GM21360 (cell line): Measurements from ENCODE around the gene ARID3B.

Source experiments
- ATAC-seq: cut with Tn5 transposase; IDR thresholded peaks from one replicate; pipeline ENCODE4 v1.9.1; 2021; ENCODE audit warnings: mild to moderate bottlenecking, moderate library complexity; ENCODE audit not compliant: unreplicated experiment

The ARID3B gene

DNA sequence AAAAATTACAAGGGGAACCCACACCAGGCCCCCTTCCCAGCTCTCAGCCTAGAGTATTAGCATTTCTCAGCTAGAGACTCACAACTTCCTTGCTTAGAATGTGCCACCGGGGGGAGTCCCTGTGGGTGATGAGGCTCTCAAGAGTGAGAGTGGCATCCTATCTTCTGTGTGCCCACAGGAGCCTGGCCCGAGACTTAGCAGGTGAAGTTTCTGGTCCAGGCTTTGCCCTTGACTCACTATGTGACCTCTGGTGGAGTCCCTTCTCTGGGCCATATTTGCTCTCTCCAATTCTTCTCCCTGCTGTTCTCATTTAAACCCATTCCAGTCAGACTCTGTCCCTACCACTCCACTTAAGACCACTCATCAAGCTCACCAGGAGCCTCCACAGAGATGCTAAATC is 92.8 kb downstream of the ARID3B start:
- no peak for ATAC-seq

DNA sequence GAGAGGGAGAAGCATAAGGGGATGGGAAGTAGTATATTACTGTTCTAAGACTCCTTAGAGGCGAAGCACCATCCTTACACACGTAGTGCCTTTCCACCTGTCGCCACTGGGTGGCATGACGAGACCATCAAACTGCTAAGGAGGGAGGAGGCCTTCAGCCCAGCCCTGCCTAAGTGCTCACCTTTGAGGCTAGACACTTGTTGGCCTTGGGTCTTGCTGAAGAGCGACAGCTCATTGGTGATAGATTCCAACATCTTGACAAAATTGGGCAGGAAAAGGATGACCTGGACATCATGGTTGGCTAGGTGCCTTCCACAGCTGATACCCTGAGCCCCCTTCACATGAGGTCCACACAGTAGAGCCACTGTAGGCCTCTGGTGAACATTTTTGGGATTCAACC is 94.2 kb downstream of the ARID3B start:
- ATAC-seq, result no peak

DNA sequence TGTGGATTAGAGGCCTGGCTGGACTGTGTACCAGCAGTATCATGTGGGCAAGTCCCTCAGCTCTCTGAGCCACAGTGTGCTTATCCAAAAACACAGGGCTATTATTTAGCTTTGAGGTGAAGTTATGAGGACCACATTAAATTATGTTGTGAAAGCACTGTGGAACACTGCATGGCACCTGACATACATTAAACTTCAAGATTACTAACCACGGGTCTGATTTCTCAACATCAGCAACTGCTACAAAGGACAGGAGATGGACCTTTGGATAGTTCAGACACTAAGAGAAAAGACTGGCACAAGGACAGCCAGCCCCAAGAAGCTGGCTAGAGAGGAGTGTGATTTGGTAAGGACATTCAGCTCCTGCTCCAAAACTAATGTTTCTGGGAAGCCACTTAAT is 96.0 kb downstream of the ARID3B start:
- ATAC-seq, result no peak

DNA sequence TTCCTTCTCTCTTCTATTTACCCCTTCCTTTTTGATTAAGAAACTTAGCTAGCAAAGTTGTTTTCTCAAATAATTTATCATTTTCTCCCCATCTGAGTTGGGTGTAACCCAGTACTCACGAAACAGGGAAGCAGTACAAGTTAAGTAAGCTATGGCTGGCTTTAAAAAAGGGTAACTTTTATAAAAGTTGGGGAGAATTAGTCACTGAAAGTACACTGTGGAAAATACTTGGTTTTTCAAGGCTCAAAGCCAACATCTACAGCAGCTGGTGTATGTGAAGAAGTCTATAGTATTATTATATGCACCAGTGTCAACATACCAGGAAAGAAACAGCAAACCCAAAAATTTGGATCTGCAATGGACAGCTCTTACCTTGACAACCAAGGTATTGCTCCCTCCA is 100.1 kb downstream of the ARID3B start:
- no peak for ATAC-seq

DNA sequence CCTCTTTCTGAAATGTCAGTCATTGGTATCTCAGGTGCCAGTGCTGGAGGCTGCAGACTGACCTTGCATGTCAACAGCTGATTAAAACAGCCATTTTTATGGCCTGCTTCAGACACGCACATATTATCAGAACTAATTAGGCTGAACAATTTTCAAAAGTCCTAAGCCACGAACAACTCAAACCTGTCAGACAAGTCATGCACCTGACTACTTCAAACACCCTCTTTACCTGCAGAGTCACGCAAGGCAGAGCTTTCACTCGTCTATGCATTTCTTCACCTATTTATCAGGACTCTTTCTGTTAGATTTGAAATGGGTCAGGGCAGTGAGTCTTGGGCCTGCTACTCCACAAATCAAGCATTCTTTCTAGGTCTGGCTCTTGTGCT is 101.3 kb downstream of the ARID3B start:
- ATAC-seq, result no peak

DNA sequence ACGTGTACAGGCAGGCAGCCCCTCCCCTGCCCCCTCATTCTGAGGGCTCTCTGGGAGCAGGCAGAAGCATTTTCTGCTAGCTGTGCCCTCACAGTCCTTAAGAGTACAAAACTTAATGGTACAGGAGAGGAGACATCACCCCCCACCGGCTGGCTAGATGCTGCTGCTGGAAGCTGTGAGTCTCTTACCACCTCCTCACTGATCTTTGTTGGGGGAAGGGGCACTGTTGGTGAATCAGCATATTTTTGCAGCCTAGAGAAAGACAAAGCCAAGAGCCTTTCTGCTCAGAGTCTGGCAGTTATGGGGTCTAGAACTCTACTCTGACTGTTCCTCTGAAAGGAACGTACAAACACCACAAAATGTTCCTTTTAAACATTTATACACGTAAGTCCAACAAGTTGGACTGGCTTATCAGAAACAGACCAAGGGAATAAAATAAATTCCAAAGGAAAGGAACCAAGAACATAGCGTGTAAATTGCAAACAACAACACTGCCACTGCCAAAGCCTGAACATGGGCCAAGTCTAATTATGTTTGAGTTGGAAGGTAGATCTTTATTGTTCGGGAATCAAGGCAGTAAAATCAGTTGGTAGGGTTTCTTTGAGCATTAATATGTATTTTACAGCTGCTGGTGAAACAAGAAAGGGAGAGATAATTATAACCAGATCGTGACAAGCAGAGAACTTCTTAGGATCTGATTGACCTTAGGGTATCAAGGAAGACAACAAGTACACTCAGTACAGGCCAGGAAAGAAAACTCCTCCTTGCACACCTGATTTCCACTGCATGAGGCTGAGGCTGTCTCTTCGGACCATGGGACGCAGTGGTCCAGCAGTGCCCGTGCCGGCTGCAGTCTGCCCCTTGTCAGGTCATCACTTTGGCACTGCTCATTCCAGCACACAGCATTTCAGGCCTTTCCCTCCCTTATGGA is 102.0 kb downstream of the ARID3B start:
- ATAC-seq, result no peak

DNA sequence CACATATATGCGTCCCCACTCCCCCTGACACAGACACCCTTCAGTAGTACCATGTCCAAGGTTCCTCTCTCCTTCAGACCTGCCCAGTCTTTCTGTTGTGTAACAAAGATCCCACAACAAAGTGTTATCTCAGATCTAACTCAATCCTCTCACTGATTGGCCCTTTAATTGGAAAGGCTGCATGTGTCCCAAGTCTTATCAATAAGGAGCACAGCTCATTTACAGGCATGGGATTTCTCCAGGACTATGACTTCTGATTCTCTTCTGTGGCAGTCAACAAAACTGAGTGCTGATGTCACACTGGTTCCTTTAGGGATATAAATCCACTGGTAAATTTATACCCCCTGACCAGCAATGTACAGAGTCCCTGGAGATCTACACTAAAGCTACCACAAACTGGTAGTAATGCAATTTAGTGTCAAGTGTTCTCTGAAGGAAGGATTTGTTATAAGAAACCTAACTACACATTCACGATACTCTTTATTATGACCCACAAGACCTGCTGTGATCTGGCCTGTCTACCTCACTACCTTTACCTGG is 102.7 kb downstream of the ARID3B start:
- no peak for ATAC-seq

DNA sequence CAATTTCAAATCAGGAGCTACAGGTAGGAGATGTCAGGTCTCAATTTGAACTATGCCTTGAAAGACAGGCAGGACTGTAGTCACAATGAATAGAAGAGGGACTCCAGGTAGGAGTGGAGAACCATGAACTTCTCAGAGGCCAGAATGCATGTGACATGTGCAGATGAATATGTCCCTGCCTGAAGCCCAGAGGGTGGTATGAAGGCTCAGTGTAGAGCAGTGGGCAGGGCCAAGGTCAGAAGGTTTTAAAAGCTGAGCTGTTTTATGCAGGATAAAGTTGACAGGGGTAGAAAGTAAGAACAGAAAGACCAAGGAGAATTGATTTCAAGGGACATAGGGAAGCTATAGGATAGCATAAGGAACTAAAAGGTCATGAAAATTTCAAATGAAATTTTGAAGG is 105.5 kb downstream of the ARID3B start:
- ATAC-seq, result no peak
